A375 (cell line): ENCODE measurements around the gene ADARB2. TPM values are rescaled to one million over a fixed set of nuclear protein-coding genes. Genes with fewer than 3 reads are reported as not detected.

ENCODE experiments used
- total RNA-seq: library from RNA; depleted of rRNA; stranded (reverse); fragments of >200 nt; shearing (Covaris generic); gene quantifications from 2 replicates; pipeline ENCODE4 v1.2.3, GENCODE V29; 2014; rRNA removed

Gene ADARB2
- 0.60 and 1.3 TPM in 2 replicates for total RNA-seq

GRCh38 chr10:1737222-1738061 is at the start of gene ADARB2:
TSS of gene ADARB2 (minus strand) at chr10:1737525.

